LNCaP clone FGC (cell line): Measurements from ENCODE around the gene SHKBP1.

Experiments used
- DNase-seq: peaks from one replicate; pipeline ENCODE4 v3.0.0-alpha.2; 2011; ENCODE audit warnings: low read depth
- H3K4me3 ChIP-seq: 2 replicates; pipeline ENCODE4 v1.5.1; 2011; ENCODE audit warnings: mild to moderate bottlenecking, low read depth, low read length, control low read depth
- CTCF ChIP-seq: IDR thresholded peaks from 2 replicates; pipeline ENCODE4 v1.5.1; 2012; ENCODE audit warnings: mild to moderate bottlenecking; ENCODE audit not compliant: control insufficient read depth, insufficient read depth; ENCODE audit errors: extremely low read depth

SHKBP1 gene

GRCh38 chr19:40578442-40578908 is 1.8 kb downstream of the SHKBP1 start:
- TF ChIP-seq CTCF: no peak
- H3K4me3 ChIP-seq: no peak overlapping the region
- no peak for DNase-seq

GRCh38 chr19:40580619-40581018 is 3.9 kb downstream of the SHKBP1 start:
- H3K4me3 ChIP-seq: no peak overlapping the region
- DNase-seq: no peak
- TF ChIP-seq CTCF: no peak

- no peak overlapping the region for H3K4me3 ChIP-seq
Observed at GRCh38 chr19:40581531-40581930, 4.9 kb downstream of the SHKBP1 start.

GRCh38 chr19:40582467-40582866 is 5.8 kb downstream of the SHKBP1 start:
- no peak for TF ChIP-seq CTCF

More at GRCh38 chr19:40581531-40581930, 4.9 kb downstream of the SHKBP1 start:
- no peak for TF ChIP-seq CTCF
- DNase-seq: no peak

GRCh38 chr19:40583283-40583682 is 6.6 kb downstream of the SHKBP1 start:
- no peak overlapping the region for H3K4me3 ChIP-seq

More at GRCh38 chr19:40582467-40582866, 5.8 kb downstream of the SHKBP1 start:
- no peak overlapping the region for H3K4me3 ChIP-seq
- no peak for DNase-seq

GRCh38 chr19:40584007-40584406 is 7.3 kb downstream of the SHKBP1 start:
- no peak overlapping the region for H3K4me3 ChIP-seq
- DNase-seq: no peak
- no peak for TF ChIP-seq CTCF

More at GRCh38 chr19:40583283-40583682, 6.6 kb downstream of the SHKBP1 start:
- DNase-seq: no peak
- no peak for TF ChIP-seq CTCF
